Left lobe of liver (tissue), 1 donor: Measurements from ENCODE around the gene LPAR2. TPM values are rescaled to one million over a fixed set of nuclear protein-coding genes. Genes with fewer than 3 reads are reported as not detected.

Experiments used
- total RNA-seq: library from RNA; stranded (reverse); gene quantifications from one replicate; pipeline ENCODE4 v1.2.1, GENCODE V29; 2021
- donor health status: DM: no; HTN: yes; CAD: no.

LPAR2 gene
- total RNA-seq, 1 donor from 2014 or later, result 1.3 TPM

Other genes starting within 250 kb of the LPAR2 start
- gene GATAD2A, start 222.5 kb downstream of the LPAR2 start, total RNA-seq, result 36.1 TPM
- gene TSSK6, start 112.7 kb downstream of the LPAR2 start, total RNA-seq, result 1.8 TPM
- 200 TPM for gene NDUFA13, start 112.0 kb downstream of the LPAR2 start, total RNA-seq
- 5.9 TPM for gene YJEFN3, start 99.3 kb downstream of the LPAR2 start, total RNA-seq
- 0.10 TPM for gene CILP2, start 90.0 kb downstream of the LPAR2 start, total RNA-seq
- gene PBX4, start 9.5 kb downstream of the LPAR2 start, total RNA-seq, result 0.18 TPM
- gene GMIP, start 15.4 kb upstream of the LPAR2 start, total RNA-seq, result 3.7 TPM
- gene ATP13A1, start 35.5 kb upstream of the LPAR2 start, total RNA-seq, result 34.2 TPM
- 3.4 TPM for gene ZNF101, start 40.6 kb upstream of the LPAR2 start, total RNA-seq
- gene ZNF14, start 104.9 kb upstream of the LPAR2 start, total RNA-seq, result 0.40 TPM
- gene ZNF506, start 193.5 kb upstream of the LPAR2 start, total RNA-seq, result 2.9 TPM
- gene ZNF253, start 237.7 kb upstream of the LPAR2 start, total RNA-seq, result 4.7 TPM